Thymus (tissue), 11 donors: ENCODE measurements around the gene FGD5. TPM values are rescaled to one million over a fixed set of nuclear protein-coding genes. Genes with fewer than 3 reads are reported as not detected.

ENCODE experiments used
- DNase-seq, 9 donors: peaks; one replicate each; pipeline ENCODE4 v3.0.0-alpha.2; 2013; ENCODE audit warnings: low spot score in 9 of 9, low read depth in 6 of 9, missing footprints in 1 of 9
- H3K27ac ChIP-seq, 2 donors: one replicate each; pipeline ENCODE4 v1.5.1; 2013; ENCODE audit warnings: control low read depth in 1 of 2, low read depth in 1 of 2, low read length in 1 of 2, mild to moderate bottlenecking in 1 of 2, moderate library complexity in 1 of 2
- H3K27me3 ChIP-seq, 2 donors: one replicate each; pipeline ENCODE4 v1.5.1; 2013; ENCODE audit warnings: low read length in 1 of 2; ENCODE audit not compliant: control insufficient read depth in 2 of 2, insufficient read depth in 1 of 2
- H3K36me3 ChIP-seq, 2 donors: one replicate each; pipeline ENCODE4 v1.5.1; 2013; ENCODE audit warnings: low read length in 1 of 2, mild to moderate bottlenecking in 1 of 2, moderate library complexity in 1 of 2; ENCODE audit not compliant: control insufficient read depth in 2 of 2, insufficient read depth in 2 of 2
- H3K4me1 ChIP-seq, 2 donors: one replicate each; pipeline ENCODE4 v1.5.1; 2013; ENCODE audit warnings: low read length in 2 of 2; ENCODE audit not compliant: control insufficient read depth in 2 of 2, insufficient read depth in 2 of 2
- H3K4me3 ChIP-seq, 2 donors: one replicate each; pipeline ENCODE4 v1.5.1; 2013; ENCODE audit warnings: low read length in 2 of 2, control low read depth in 1 of 2, mild to moderate bottlenecking in 1 of 2
- H3K9me3 ChIP-seq, 2 donors: one replicate each; pipeline ENCODE4 v1.5.1; 2013; ENCODE audit warnings: low read length in 1 of 2, mild to moderate bottlenecking in 1 of 2; ENCODE audit not compliant: control insufficient read depth in 2 of 2, insufficient read depth in 1 of 2
- WGBS: extraction: QIAGEN DNeasy Blood & Tissue Kit; methylation state at CpG from one replicate; pipeline ENCODE4 v1.1.7; 2013; 5-methylcytosine and 5-hydroxymethylcytosine counted together
- polyA plus RNA-seq: library from polyadenylated mRNA; stranded (reverse); fragments of 200-250 nt; gene quantifications from one replicate; pipeline ENCODE4 v1.2.3, GENCODE V29; 2013
- total RNA-seq: library from RNA; stranded (reverse); fragments of 120-200 nt; gene quantifications from one replicate; pipeline ENCODE4 v1.2.4, GENCODE V29; 2013
- donor health status: healthy.

The FGD5 gene
- total and polyA plus RNA-seq, 2 donors = 2.0 to 2.9 TPM

DNA sequence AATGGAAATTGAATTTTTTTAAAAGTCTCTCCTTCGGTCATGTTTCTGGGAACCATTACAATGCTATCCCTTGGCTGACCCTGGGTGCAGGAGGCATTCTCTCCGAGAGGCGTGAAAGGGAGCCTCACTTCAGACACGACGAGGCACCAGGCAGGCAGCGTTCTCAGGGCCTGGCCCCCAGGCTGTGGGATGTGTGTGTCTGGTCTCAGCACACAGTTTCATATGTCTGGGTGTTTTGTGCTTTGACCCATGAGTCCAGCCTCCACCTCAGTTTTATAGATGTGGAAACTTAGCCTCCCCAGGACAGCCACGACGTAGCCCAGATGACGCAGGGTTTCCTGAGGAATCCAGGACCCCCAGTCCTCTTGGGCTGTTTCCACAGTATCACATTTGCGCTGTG is 34.0 kb downstream of the FGD5 start:
- Histone ChIP-seq H3K27ac (no peak overlapping the region), H3K4me3 (no peak overlapping the region), H3K9me3 (no peaks in the 10 kb centered on the region), H3K4me1 (peaks cover 0 to 15% of the 10 kb centered on the region in 2 donors), H3K36me3 (no peaks in the 10 kb centered on the region), H3K27me3 (peaks cover 0 to 2% of the 10 kb centered on the region in 2 donors)
- DNase-seq = no peak
- 86% methylated on average over 10 of the region's 10 CpGs for WGBS

- DNase-seq = no peak
- H3K4me3 ChIP-seq = no peak overlapping the region
- no peaks in the 10 kb centered on the region for H3K36me3 ChIP-seq
- H3K4me1 ChIP-seq = peaks cover 0 to 9% of the 10 kb centered on the region in 2 donors
- no peak overlapping the region for H3K27ac ChIP-seq
- H3K27me3 ChIP-seq = no peaks in the 10 kb centered on the region
- 92% methylated on average over 15 of the region's 15 CpGs for WGBS
- H3K9me3 ChIP-seq = no peaks in the 10 kb centered on the region
Measured at GRCh38 chr3:14853271-14853951, 34.6 kb downstream of the FGD5 start.

GRCh38 chr3:14857506-14857905 is 38.7 kb downstream of the FGD5 start:
- WGBS = 92% methylated on average over 3 of the region's 3 CpGs
- DNase-seq = no peak
- no peak overlapping the region for H3K27ac ChIP-seq
- no peaks in the 10 kb centered on the region for H3K36me3 ChIP-seq
- no peaks in the 10 kb centered on the region for H3K27me3 ChIP-seq
- no peaks in the 10 kb centered on the region for H3K4me1 ChIP-seq
- no peaks in the 10 kb centered on the region for H3K9me3 ChIP-seq
- H3K4me3 ChIP-seq = no peak overlapping the region

GRCh38 chr3:14858105-14858504 is 39.3 kb downstream of the FGD5 start:
- 86% methylated on average over 1 of the region's 1 CpG for WGBS
- Histone ChIP-seq H3K4me3 (no peak overlapping the region), H3K27ac (no peak overlapping the region), H3K4me1 (no peaks in the 10 kb centered on the region), H3K27me3 (no peaks in the 10 kb centered on the region), H3K36me3 (no peaks in the 10 kb centered on the region), H3K9me3 (no peaks in the 10 kb centered on the region)
- no peak for DNase-seq

GRCh38 chr3:14859880-14860279 is 41.1 kb downstream of the FGD5 start:
- Histone ChIP-seq H3K4me3 (no peak overlapping the region), H3K27ac (no peak overlapping the region)

GRCh38 chr3:14861031-14861430 is 42.3 kb downstream of the FGD5 start:
- Histone ChIP-seq H3K27me3 (no peaks in the 10 kb centered on the region), H3K36me3 (no peaks in the 10 kb centered on the region), H3K4me1 (no peaks in the 10 kb centered on the region), H3K27ac (no peak overlapping the region), H3K4me3 (no peak overlapping the region), H3K9me3 (no peaks in the 10 kb centered on the region)
- WGBS = 84% methylated on average over 7 of the region's 7 CpGs
- no peak for DNase-seq

More at GRCh38 chr3:14859880-14860279, 41.1 kb downstream of the FGD5 start:
- Histone ChIP-seq H3K4me1 (no peaks in the 10 kb centered on the region), H3K27me3 (no peaks in the 10 kb centered on the region), H3K36me3 (no peaks in the 10 kb centered on the region), H3K9me3 (no peaks in the 10 kb centered on the region)
- WGBS = 98% methylated on average over 4 of the region's 4 CpGs
- DNase-seq = no peak

DNA sequence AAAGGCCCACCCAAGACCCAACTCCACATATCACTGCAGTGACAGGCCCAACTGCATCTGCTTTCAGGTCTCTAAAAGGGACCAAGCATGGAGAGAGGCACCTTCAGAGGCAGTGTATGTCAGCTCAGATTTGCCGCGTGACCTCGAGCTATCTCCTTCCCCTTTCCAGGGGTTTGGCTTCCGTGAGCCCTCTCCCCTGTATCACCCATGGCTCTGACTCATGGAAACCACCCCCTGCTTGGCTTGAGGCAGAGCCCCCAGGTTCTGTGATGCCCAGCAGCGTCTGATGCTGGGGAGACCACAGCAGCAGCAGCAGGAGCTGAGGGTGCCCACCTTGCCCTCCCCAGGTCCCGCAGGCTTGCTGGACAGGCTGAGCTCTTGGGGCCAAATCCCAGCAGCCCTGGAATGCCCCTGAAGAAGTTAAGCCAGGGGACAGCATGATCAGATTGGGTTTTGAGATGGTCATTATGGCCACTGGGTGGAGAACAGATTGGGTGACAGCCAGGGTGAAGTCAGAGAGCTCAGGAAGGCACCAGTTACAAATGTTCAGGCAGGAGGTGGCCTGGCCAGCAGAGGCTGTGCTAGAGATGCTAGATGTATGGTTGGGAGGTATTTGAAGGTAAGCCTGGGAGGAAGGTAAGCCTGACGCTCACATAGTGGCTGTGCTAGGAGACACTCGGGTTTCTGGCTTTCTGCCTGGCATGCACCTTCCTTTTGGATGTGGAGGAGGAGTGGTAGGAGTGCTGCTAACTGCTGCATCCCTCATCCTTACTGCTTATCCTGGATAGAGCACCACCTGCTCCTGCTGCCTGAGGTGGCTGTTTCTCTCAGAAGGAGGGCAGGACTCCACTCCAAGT is 42.9 kb downstream of the FGD5 start:
- Histone ChIP-seq H3K27ac (no peak overlapping the region), H3K9me3 (no peaks in the 10 kb centered on the region), H3K36me3 (no peaks in the 10 kb centered on the region), H3K4me3 (no peak overlapping the region), H3K4me1 (no peaks in the 10 kb centered on the region), H3K27me3 (no peaks in the 10 kb centered on the region)
- no peak for DNase-seq
- WGBS = 86% methylated on average over 8 of the region's 8 CpGs

- WGBS = 95% methylated on average over 4 of the region's 4 CpGs
- no peaks in the 10 kb centered on the region for H3K36me3 ChIP-seq
- no peaks in the 10 kb centered on the region for H3K9me3 ChIP-seq
- H3K4me1 ChIP-seq = no peaks in the 10 kb centered on the region
- DNase-seq = no peak
- H3K27ac ChIP-seq = no peak overlapping the region
- no peak overlapping the region for H3K4me3 ChIP-seq
- no peaks in the 10 kb centered on the region for H3K27me3 ChIP-seq
Measured at GRCh38 chr3:14862303-14862660, 43.5 kb downstream of the FGD5 start.

DNA sequence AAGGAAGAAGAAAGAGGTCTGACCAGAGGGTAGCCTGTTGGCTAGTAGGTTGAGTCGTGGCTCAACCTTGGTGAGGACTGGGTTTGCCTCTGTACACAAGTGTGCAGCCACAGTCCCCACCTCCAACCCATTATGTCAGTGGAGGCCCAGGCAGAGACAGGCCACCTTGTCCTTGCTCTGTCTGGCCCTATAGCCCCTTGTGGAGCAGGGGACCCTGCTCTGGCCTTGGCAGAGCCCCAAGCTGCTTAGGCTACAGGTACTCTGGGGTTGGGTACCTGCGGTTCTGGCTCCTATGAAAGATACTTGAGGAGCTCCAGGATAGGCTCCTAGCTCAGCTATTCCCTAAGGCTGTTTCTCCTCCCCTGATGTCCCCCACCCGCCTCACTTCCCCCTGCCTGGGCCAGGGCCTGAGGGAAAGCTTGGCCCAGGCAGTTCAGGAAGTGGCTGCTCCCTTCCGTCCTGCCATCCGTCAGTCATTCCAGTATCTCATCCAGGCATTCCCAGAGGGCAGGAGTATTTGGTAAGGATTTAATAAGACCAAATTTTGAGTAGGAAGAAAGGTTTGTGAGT is 44.0 kb downstream of the FGD5 start:
- H3K36me3 ChIP-seq = no peaks in the 10 kb centered on the region
- H3K9me3 ChIP-seq = no peaks in the 10 kb centered on the region
- no peak overlapping the region for H3K27ac ChIP-seq
- no peaks in the 10 kb centered on the region for H3K4me1 ChIP-seq
- no peak for DNase-seq
- no peaks in the 10 kb centered on the region for H3K27me3 ChIP-seq
- WGBS = 94% methylated on average over 5 of the region's 5 CpGs
- no peak overlapping the region for H3K4me3 ChIP-seq
